ENCODE data around the gene HES1.

DNA sequence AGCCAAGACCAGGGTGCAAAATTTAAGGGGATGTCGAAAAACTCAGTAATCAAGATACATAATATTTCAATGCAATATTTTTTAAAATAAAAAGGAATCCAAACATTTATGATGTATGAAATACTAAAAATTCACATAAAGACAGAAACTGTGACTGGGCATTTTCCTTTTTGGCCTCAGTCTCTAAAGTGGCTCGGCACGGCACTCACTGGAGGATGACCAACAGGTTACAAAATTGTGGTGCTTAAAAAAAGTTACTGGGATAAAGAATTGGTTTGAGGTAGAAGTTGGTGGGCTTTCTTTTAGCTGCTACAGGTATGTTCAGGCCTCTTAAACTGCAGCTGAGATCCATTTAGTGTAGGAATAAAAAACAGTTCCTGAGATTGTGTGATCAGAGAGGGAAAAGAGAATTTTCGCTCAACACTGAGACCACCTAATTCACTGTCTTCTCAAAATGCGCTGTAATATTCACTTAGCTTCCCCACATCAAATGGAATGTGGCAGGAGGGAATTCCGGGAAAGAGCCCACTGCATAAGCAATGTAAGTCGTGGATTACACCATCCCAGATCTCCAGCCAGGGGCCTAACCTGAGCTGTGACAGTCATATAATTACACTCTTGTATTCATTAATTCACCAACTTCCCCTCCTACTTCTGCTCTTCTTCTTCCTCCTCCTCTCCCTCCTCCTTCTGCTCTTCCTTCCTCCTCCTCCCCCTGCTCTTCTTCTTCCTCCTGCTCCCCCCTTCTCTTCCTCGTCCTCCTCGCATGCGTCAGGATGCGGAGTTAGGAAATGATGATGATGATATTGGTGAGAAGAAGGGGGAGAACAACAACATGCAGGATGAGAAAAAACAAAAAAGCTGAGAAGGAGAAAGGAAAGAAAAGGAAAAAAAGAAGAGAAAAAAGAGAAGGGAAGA is 45.9 kb downstream of the HES1 start:
- TF ChIP-seq, protein P1, sequence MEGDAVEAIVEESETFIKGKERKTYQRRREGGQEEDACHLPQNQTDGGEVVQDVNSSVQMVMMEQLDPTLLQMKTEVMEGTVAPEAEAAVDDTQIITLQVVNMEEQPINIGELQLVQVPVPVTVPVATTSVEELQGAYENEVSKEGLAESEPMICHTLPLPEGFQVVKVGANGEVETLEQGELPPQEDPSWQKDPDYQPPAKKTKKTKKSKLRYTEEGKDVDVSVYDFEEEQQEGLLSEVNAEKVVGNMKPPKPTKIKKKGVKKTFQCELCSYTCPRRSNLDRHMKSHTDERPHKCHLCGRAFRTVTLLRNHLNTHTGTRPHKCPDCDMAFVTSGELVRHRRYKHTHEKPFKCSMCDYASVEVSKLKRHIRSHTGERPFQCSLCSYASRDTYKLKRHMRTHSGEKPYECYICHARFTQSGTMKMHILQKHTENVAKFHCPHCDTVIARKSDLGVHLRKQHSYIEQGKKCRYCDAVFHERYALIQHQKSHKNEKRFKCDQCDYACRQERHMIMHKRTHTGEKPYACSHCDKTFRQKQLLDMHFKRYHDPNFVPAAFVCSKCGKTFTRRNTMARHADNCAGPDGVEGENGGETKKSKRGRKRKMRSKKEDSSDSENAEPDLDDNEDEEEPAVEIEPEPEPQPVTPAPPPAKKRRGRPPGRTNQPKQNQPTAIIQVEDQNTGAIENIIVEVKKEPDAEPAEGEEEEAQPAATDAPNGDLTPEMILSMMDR (IDR thresholded peaks at IDR 0.05; ENCODE audit: insufficient read depth, low read length, poor library complexity, severe bottlenecking): no peak
- no peak for TF ChIP-seq EZH2phosphoT487 (conservative IDR thresholded peaks at IDR 0.05; ENCODE audit: low read length)

Data from SU-DHL-6 (cell line).